ENCODE data around the gene NTSR1.

- TF ChIP-seq ZNF274 (IDR thresholded peaks at IDR 0.05; ENCODE audit: low read depth, low read length) (no peak), YY1 (IDR thresholded peaks at IDR 0.05; ENCODE audit: insufficient read depth, insufficient read length) (no peak), SUZ12 (IDR thresholded peaks at IDR 0.05; ENCODE audit: extremely low read depth, insufficient read depth, insufficient read length) (no peak)
Observed at GRCh38 chr20:62728781-62729300, 20.2 kb downstream of the NTSR1 start.

All from NT2/D1 (cell line).